A549 (cell line): ENCODE results near the gene LNPK.

Source experiments
- EHMT2 ChIP-seq: fragments of 200-600 bp; sonication (generic); IDR thresholded peaks from 2 replicates; pipeline ENCODE4 v1.6.1; 2016; ENCODE audit warnings: antibody characterized with exemption, low read depth, mild to moderate bottlenecking, moderate library complexity
- JUN ChIP-seq, 2 experiments: fragments of >200 bp; sonication (Bioruptor Twin); formaldehyde crosslinking; IDR thresholded peaks; 2 replicates in 1 of 2; 3 replicates in 1 of 2; pipeline ENCODE4 v1.6.1; 2016 to 2017

DNA sequence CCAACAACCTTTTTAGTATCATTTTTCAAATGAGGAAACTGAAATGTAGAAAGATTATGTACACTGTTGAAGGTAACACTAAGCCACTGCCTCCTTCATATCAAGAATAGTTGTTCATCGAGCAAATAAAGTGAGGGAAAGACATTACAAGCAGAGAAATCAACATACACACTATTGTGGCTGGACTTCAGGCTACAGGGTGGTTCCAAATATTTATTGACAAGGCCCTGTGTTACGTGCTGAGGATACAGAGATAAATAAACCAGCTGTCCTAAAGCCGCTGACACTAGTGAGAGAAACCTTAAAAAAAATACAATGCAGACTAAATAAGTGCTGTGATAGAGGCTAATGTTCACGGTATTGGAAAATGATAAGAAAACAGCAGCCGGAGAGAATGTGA is 1.9 kb upstream of the LNPK start:
- TF ChIP-seq EHMT2 (no peak), JUN (IDR thresholded peaks at IDR 0.05) (no peak)
